ENCODE measurements around the gene CGN.

CGN gene

DNA sequence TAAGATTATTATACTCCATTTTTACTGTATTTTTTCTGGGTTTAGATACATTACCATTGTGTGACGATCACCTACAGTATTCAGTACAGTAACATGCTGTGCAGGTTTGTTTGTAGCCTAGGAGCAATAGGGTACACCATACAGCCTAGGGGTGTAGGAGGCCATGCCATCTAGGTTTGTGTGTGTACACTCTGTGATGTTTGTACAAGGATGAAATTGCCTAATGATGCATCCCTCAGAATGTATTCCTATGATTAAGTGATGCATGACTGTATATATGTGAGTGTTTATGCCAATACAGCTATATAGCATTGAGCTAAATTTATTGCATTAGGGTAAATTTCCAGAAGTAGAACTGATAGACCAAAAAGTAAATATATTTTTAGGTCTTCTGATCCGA is 52.2 kb downstream of the CGN start:
- no peaks in the 10 kb centered on the region for H3K36me3 ChIP-seq
- H3K27ac ChIP-seq, result no peak overlapping the region
- H3K4me3 ChIP-seq, result no peak overlapping the region
- H3K4me1 ChIP-seq, result peaks cover 0 to 11% (median 3%) of the 10 kb centered on the region in 10 experiments; a peak in 8 of 20 replicates
- no peak for TF ChIP-seq Cebpa-rat (IDR thresholded peaks at IDR 0.05)
- H3K9ac ChIP-seq, result no peak overlapping the region
- no peaks in the 10 kb centered on the region for H4K20me1 ChIP-seq
- no peaks in the 10 kb centered on the region for H3K27me3 ChIP-seq
- no peak overlapping the region for H3K4me2 ChIP-seq
- no peaks in the 10 kb centered on the region for H3K9me3 ChIP-seq (replicated peaks in 1 of 11)

DNA sequence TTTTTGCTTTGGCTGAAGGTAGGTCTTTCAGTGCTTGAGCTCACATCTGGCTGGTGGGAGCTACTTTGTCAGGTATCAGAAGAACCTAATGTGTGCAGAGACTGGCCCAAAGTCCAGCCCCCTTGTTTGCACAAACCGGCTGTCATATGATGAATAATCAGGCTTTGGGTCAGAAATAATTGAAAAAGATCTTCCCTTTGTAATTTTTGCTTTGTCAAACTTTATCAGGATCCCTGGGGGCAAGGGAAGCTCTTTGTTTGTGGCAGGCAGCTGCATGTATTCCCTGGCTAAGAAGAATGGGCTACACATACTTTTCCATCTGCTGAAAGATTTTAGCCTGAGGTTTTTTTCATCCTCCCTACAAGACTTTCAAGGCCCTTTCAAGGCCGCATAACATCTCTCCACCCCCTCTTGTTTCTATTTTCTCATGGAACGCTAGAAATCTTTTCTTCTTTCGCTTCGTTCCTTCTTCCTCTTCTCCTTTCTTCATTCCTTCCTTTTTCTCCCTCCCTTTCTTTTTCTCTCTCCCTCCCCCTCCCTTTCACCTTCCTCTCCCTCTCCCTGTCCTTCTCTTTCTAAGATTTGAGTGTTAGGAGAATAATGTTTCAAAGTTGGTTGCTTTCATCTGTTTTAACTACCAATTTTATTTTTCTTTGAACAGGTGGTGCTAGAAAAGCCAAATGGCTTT is 54.5 kb downstream of the CGN start:
- Histone ChIP-seq H3K4me2 (no peak overlapping the region), H3K9ac (no peak overlapping the region), H3K27me3 (no peaks in the 10 kb centered on the region), H4K20me1 (no peaks in the 10 kb centered on the region), H3K36me3 (no peaks in the 10 kb centered on the region), H3K4me3 (no peak overlapping the region), H3K4me1 (peaks cover 0 to 11% (median 0%) of the 10 kb centered on the region in 10 experiments; a peak in 2 of 20 replicates), H3K9me3 (replicated peaks in 1 of 11) (no peaks in the 10 kb centered on the region), H3K27ac (no peak overlapping the region)
- TF ChIP-seq Cebpa-rat (IDR thresholded peaks at IDR 0.05), result no peak

DNA sequence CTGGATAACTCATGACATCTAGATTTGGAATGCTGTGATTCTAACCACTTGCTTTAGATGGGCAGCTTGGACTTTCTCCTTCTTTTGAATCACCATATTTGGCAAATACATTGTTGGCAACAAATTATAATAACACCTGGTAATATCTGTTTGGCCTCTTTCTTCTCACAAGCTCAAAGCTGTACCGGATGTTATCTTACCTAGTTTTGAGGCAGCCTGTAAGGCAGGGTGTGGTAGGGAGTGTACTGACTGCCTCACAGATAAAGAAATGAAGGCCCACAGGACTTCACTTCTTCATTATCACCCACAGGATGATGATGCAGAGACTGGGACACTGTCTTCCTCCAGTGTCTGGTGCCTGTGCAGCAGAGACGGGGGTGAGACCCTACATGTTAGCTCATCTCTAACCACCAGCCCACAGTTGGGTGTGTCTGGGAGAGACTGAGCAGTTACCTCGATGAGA is 57.5 kb downstream of the CGN start:
- no peak overlapping the region for H3K4me2 ChIP-seq
- H3K4me1 ChIP-seq, result peaks cover 0 to 11% (median 0%) of the 10 kb centered on the region in 10 experiments; a peak in 2 of 20 replicates
- no peaks in the 10 kb centered on the region for H3K9me3 ChIP-seq (replicated peaks in 1 of 11)
- no peak overlapping the region for H3K27ac ChIP-seq
- H3K9ac ChIP-seq, result no peak overlapping the region
- TF ChIP-seq Cebpa-rat (IDR thresholded peaks at IDR 0.05), result no peak
- H4K20me1 ChIP-seq, result no peaks in the 10 kb centered on the region; a peak in 1 of 22 replicates
- no peak overlapping the region for H3K4me3 ChIP-seq
- H3K27me3 ChIP-seq, result no peaks in the 10 kb centered on the region
- no peaks in the 10 kb centered on the region for H3K36me3 ChIP-seq

DNA sequence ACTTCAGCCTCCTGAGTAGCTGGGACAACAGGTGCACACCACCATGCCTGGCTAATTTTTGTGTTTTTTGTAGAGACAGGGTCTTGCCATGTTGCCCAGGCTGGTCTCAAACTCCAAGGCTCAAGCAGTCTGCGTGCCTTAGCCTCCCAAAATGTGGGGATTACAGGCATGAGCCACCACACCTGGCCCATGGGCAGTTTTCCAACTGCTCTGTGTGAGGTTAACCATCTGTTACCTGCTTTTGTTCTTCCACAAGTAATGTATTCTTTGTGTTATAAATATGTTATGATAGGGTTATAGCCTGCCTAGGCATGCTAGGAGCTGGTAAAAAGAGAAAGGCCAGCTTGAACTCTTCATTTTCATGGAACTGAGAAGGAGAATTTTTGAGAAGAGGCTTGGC is 59.6 kb downstream of the CGN start:
- H3K27me3 ChIP-seq, result no peaks in the 10 kb centered on the region
- TF ChIP-seq Cebpa-rat (IDR thresholded peaks at IDR 0.05), result no peak
- H4K20me1 ChIP-seq, result no peaks in the 10 kb centered on the region; a peak in 1 of 22 replicates
- H3K9ac ChIP-seq, result no peak overlapping the region
- no peak overlapping the region for H3K4me2 ChIP-seq
- no peaks in the 10 kb centered on the region for H3K9me3 ChIP-seq (replicated peaks in 1 of 11)
- no peak overlapping the region for H3K4me3 ChIP-seq
- H3K4me1 ChIP-seq, result peaks cover 0 to 24% (median 7%) of the 10 kb centered on the region in 10 experiments; a peak in 9 of 20 replicates
- no peaks in the 10 kb centered on the region; a peak in 1 of 22 replicates for H3K36me3 ChIP-seq
- H3K27ac ChIP-seq, result no peak overlapping the region

DNA sequence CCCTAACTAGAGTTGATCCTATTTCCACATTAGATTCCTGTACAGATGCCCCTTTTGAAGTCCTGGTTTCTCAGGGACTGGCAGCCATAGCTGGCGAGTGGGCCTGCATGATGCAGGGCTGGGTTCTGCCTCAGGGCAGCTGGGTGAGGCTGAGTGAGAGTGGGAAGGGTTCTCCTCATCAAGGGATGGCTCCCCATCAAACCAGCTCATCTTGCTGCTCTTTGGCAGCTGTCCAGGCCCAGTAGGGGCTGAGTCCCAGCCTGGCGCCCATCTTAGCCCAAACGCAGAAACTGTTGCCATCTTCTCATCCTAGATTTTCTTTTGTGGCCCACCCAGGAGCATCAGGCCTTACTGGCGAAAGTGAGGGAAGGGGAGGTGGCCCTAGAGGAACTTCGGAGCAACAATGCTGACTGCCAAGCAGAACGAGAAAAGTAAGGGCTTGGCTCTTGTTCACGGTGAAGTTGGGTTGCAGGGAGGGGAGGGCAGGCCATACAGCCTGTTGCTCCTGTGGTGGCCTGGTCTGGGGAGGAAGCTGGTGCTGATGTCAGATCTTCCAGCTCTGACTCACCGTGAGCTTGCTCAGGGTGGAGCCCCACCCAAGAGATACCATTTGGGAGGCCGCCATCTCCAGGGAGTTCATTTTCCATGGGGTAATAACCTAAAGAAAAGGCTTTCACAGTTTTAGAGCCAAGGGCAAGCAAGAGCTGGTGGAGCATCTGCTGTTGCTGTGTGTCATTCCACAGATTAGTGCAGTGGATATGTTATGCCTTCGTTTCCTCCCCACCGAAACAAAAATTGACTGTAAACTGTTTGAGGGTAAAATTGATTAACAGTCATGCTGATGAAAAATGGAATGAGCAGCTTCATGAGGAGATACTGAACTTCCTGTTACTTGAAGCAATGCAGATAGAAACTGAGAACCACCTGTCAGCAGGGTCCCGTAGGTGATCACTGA is 63.7 kb downstream of the CGN start:
- H3K36me3 ChIP-seq, result no peaks in the 10 kb centered on the region; a peak in 1 of 22 replicates

DNA sequence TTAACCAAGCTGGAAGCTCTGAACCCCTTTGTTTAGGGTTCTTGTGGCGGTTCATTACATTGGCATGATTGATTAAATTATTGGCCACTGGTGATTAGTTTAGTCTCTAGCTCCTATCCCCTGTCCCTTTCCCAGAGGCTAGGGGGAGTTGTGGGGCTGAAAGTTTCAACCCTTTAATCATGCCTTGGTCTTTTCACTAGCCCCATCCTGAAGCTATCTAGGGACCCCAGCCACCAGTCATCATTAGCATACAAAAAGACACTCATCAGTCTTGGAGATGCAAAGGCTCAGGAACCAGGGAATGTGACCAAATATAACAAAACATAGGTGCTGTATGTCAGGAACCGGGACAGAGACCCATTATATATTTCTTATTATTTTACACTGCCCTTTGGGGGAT is 66.0 kb downstream of the CGN start:
- Histone ChIP-seq H3K4me1 (peaks cover 0 to 15% (median 7%) of the 10 kb centered on the region in 10 experiments; a peak in 9 of 20 replicates), H3K9ac (no peak overlapping the region), H3K4me2 (no peak overlapping the region)

More for the DNA sequence above, 63.7 kb downstream of the CGN start:
- Histone ChIP-seq H3K9ac (no peak overlapping the region), H3K27ac (peak overlapping the region in 2 of 11 experiments; percentile 46 to 58; a peak in 4 of 22 replicates), H3K9me3 (replicated peaks in 1 of 11) (no peaks in the 10 kb centered on the region), H4K20me1 (no peaks in the 10 kb centered on the region; a peak in 1 of 22 replicates), H3K27me3 (no peaks in the 10 kb centered on the region), H3K4me2 (peak overlapping the region in 7 of 11 experiments; percentile 1 to 71 (median 42); a peak in 11 of 22 replicates), H3K4me3 (no peak overlapping the region), H3K4me1 (peaks cover 0 to 19% (median 7%) of the 10 kb centered on the region in 10 experiments; a peak in 9 of 20 replicates)
- no peak for TF ChIP-seq Cebpa-rat (IDR thresholded peaks at IDR 0.05)

DNA sequence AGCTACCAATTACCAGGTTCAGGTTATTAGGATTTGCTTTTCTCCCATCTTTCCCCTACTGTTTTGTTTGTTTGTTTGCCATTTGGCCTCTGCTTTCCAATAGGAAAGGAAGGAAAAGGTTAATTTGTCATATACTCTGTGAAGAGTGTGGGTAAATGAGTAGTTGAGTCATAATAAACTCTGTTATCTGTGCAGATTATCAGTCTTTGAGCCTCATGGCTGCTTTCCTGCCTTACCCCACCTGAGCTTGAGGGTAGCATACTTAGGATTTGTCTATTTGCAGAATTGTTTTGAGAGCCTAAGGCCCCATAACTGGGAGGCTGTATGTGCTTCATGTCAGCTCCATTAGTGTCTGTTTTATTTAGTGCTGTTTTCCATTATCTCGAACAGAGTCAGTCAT is 67.8 kb downstream of the CGN start:
- H4K20me1 ChIP-seq, result no peaks in the 10 kb centered on the region
- H3K9me3 ChIP-seq (replicated peaks in 1 of 11), result no peaks in the 10 kb centered on the region
- no peaks in the 10 kb centered on the region for H3K27me3 ChIP-seq
- H3K36me3 ChIP-seq, result no peaks in the 10 kb centered on the region; a peak in 1 of 22 replicates
- peaks cover 0 to 17% (median 7%) of the 10 kb centered on the region in 10 experiments; a peak in 9 of 20 replicates for H3K4me1 ChIP-seq
- H3K9ac ChIP-seq, result no peak overlapping the region
- no peak for TF ChIP-seq Cebpa-rat (IDR thresholded peaks at IDR 0.05)
- no peak overlapping the region for H3K4me3 ChIP-seq
- no peak overlapping the region for H3K4me2 ChIP-seq
- H3K27ac ChIP-seq, result no peak overlapping the region

More for the DNA sequence above, 66.0 kb downstream of the CGN start:
- H3K27ac ChIP-seq, result no peak overlapping the region
- no peaks in the 10 kb centered on the region for H4K20me1 ChIP-seq
- no peak for TF ChIP-seq Cebpa-rat (IDR thresholded peaks at IDR 0.05)
- no peak overlapping the region for H3K4me3 ChIP-seq
- no peaks in the 10 kb centered on the region for H3K27me3 ChIP-seq
- H3K9me3 ChIP-seq (replicated peaks in 1 of 11), result no peaks in the 10 kb centered on the region
- no peaks in the 10 kb centered on the region; a peak in 1 of 22 replicates for H3K36me3 ChIP-seq

DNA sequence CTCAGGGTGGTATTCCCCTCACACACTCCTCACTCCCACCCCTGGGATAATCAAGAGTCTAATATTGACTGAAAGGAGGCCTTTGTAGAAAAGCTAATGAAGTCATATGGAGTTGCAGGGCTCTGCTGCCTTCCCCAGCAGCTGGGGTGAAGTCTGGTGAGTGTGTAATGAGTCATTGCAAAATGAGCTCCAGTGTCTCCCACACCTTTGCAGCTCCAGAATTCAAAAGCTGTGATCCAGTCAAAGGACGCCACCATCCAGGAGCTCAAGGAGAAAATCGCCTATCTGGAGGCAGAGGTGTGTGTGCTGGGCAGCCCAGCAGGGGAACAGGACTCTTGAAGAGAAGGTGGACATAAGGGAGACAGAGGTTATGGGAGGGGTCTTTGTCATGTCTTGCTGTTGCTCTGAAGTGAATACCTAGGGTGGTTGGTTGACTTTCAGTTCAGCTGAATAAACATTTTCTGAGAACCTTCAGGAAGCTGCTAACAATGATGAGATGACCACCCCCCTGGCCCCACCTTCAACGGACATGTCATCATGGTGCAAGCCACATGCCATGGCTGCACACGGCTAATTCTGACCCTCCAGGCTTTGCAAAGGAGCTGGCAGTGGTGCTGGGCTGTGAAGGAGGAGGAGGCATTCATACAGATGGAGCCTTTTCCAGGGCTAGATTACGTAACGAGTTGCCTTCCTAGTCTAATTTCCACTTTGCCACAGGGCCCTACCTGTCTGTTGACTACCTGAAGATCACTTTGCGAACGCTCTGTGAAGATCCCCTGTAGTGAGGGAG is 68.4 kb downstream of the CGN start:
- H3K4me1 ChIP-seq, result peaks cover 0 to 19% (median 6%) of the 10 kb centered on the region in 10 experiments; a peak in 9 of 20 replicates
- no peaks in the 10 kb centered on the region for H3K27me3 ChIP-seq
- H3K36me3 ChIP-seq, result no peaks in the 10 kb centered on the region; a peak in 1 of 22 replicates
- no peak overlapping the region for H3K9ac ChIP-seq
- H3K9me3 ChIP-seq (replicated peaks in 1 of 11), result no peaks in the 10 kb centered on the region
- no peak overlapping the region for H3K27ac ChIP-seq
- no peak overlapping the region for H3K4me2 ChIP-seq
- no peak for TF ChIP-seq Cebpa-rat (IDR thresholded peaks at IDR 0.05)
- no peaks in the 10 kb centered on the region for H4K20me1 ChIP-seq
- H3K4me3 ChIP-seq, result no peak overlapping the region
